Measurements from ENCODE around the gene PDE9A.

PDE9A gene

GRCh38 chr21:42677339-42678321 lies 24.2 kb downstream of the PDE9A start:
- ChIA-PET CTCF (no interaction called here), POLR2A (ENCODE audit: low non-redundant PET) (no interaction called here)
- DNase-seq (ENCODE audit: low spot score) = no peak
- TF ChIP-seq CTCF (conservative IDR thresholded peaks at IDR 0.05; ENCODE audit: low read depth) = no peak
- H3K27ac ChIP-seq = no peak overlapping the region

GRCh38 chr21:42678618-42679295 lies 25.3 kb downstream of the PDE9A start:
- TF ChIP-seq CTCF (conservative IDR thresholded peaks at IDR 0.05; ENCODE audit: low read depth) = no peak
- ChIA-PET CTCF (interaction anchor here (0.6 kb wide), 1 partner anchor 65 kb away, joined by 3 read pairs; no protein-coding TSS in a partner anchor), POLR2A (ENCODE audit: low non-redundant PET) (no interaction called here)
- no peak overlapping the region for H3K27ac ChIP-seq
- DNase-seq (ENCODE audit: low spot score) = no peak

- no peak overlapping the region for H3K27ac ChIP-seq
- ChIA-PET CTCF (interaction anchor here (0.6 kb wide), 1 partner anchor 64 kb away, joined by 3 read pairs; no protein-coding TSS in a partner anchor), POLR2A (ENCODE audit: low non-redundant PET) (no interaction called here)
- no peak for TF ChIP-seq CTCF (conservative IDR thresholded peaks at IDR 0.05; ENCODE audit: low read depth)
- DNase-seq (ENCODE audit: low spot score) = no peak
Measured at GRCh38 chr21:42679319-42680057, 26.1 kb downstream of the PDE9A start.

- TF ChIP-seq CTCF (conservative IDR thresholded peaks at IDR 0.05; ENCODE audit: low read depth) = no peak
- ChIA-PET POLR2A (ENCODE audit: low non-redundant PET) (no interaction called here), CTCF (no interaction called here)
- DNase-seq (ENCODE audit: low spot score) = no peak
- no peak overlapping the region for H3K27ac ChIP-seq
Measured at GRCh38 chr21:42680058-42680330, 26.6 kb downstream of the PDE9A start.

- no peak overlapping the region for H3K27ac ChIP-seq
- ChIA-PET CTCF (no interaction called here), POLR2A (ENCODE audit: low non-redundant PET) (no interaction called here)
- no peak for DNase-seq (ENCODE audit: low spot score)
- TF ChIP-seq CTCF (conservative IDR thresholded peaks at IDR 0.05; ENCODE audit: low read depth) = no peak
Measured at GRCh38 chr21:42680429-42680828, 27.0 kb downstream of the PDE9A start.
